Measurements from ENCODE around the gene CLSTN1.

Gene CLSTN1

DNA sequence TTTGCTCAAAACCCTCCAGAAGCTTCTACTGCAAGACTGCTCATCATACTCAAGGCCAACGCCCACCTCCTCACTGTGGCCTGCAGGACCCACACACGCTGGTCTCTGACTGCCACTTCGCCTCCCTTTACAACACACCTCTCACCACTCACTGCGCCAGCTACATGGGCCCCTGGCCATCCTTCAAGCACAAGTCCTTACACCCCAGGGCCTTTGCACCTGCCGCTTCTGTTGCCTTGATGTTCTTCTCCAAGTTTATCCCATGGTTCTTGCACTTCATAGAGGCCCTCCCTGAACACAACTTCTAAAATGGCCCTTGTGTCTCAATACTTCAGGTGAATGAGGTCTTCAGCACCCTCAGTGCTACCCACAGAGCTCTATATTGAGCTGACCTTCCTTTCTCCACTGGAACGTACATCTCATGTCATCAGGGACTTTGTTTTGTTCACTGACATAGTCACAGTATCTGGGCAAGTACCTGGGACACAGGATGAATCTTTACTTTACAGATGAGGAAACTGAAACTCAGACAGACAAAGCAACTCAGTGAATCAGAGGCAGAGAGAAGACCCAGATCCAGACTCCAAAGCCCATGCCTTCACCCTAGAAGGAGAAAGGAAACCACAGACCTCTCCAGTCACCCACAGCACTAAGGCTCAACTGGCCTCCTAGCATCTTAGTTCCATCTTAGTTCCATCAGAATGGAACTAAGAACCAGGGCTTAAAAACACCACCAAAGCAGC is 34.7 kb upstream of the CLSTN1 start:
- H3K27ac ChIP-seq = no peak overlapping the region
- TF ChIP-seq CTCF (IDR thresholded peaks at IDR 0.05) = no peak
- peaks cover 24% of the 10 kb centered on the region for H3K36me3 ChIP-seq
- H3K27me3 ChIP-seq = no peaks in the 10 kb centered on the region
- H3K4me3 ChIP-seq (ENCODE audit: low read depth in 1 of 2, low read length in 1 of 2) = no peak overlapping the region
- no peaks in the 10 kb centered on the region for H3K9me3 ChIP-seq
- no peaks in the 10 kb centered on the region for H3K4me1 ChIP-seq (ENCODE audit: control insufficient read depth in 1 of 2, insufficient read depth in 1 of 2, low read depth in 1 of 2, low read length in 1 of 2)

DNA sequence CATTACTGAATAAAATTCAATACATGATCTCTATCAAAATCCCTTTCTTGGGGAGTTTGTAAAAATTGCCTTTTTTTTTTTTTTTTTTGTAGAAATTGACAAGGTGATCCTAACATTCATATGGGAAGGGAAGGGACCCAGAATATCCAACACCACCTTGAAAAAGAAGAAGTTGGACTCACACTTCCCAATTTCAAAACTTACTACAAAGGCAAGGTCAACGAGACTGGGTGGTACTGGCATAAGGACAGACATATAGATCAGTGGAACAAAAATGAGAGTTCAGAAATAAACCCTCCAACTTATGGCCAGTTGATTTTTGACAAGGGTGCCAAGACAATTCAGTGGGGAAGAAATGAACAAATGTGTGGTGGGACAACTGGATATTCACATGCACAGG is 31.4 kb upstream of the CLSTN1 start:
- Histone ChIP-seq H3K4me1 (ENCODE audit: control insufficient read depth in 1 of 2, insufficient read depth in 1 of 2, low read depth in 1 of 2, low read length in 1 of 2) (peaks cover 7 to 17% of the 10 kb centered on the region in 2 experiments), H3K9me3 (no peaks in the 10 kb centered on the region), H3K4me3 (ENCODE audit: low read depth in 1 of 2, low read length in 1 of 2) (no peak overlapping the region), H3K27me3 (peaks cover 9% of the 10 kb centered on the region), H3K36me3 (peaks cover 11% of the 10 kb centered on the region), H3K27ac (no peak overlapping the region)
- no peak for TF ChIP-seq CTCF (IDR thresholded peaks at IDR 0.05)

DNA sequence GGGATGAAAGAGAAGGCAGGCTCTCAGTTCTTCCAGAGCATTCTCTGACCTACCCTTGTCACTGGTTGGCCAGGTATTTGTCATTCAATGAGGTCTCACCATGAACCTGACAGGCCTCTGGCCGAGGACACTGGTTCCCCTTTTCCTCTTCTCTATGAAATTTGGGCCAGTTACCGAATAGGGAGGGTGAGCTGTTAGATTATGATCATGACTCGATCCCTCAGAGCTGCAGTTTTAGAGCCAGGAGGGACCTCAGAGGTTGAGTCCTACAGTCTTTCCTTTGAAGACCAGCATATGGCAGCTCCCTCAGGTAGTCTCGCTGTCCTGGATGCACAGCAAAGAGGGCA is 29.5 kb upstream of the CLSTN1 start:
- peaks cover 9% of the 10 kb centered on the region for H3K27me3 ChIP-seq
- H3K36me3 ChIP-seq = peaks cover 18% of the 10 kb centered on the region
- no peak for TF ChIP-seq CTCF (IDR thresholded peaks at IDR 0.05)
- H3K4me1 ChIP-seq (ENCODE audit: control insufficient read depth in 1 of 2, insufficient read depth in 1 of 2, low read depth in 1 of 2, low read length in 1 of 2) = peaks cover 7 to 17% of the 10 kb centered on the region in 2 experiments
- no peaks in the 10 kb centered on the region for H3K9me3 ChIP-seq
- no peak overlapping the region for H3K4me3 ChIP-seq (ENCODE audit: low read depth in 1 of 2, low read length in 1 of 2)
- no peak overlapping the region for H3K27ac ChIP-seq

DNA sequence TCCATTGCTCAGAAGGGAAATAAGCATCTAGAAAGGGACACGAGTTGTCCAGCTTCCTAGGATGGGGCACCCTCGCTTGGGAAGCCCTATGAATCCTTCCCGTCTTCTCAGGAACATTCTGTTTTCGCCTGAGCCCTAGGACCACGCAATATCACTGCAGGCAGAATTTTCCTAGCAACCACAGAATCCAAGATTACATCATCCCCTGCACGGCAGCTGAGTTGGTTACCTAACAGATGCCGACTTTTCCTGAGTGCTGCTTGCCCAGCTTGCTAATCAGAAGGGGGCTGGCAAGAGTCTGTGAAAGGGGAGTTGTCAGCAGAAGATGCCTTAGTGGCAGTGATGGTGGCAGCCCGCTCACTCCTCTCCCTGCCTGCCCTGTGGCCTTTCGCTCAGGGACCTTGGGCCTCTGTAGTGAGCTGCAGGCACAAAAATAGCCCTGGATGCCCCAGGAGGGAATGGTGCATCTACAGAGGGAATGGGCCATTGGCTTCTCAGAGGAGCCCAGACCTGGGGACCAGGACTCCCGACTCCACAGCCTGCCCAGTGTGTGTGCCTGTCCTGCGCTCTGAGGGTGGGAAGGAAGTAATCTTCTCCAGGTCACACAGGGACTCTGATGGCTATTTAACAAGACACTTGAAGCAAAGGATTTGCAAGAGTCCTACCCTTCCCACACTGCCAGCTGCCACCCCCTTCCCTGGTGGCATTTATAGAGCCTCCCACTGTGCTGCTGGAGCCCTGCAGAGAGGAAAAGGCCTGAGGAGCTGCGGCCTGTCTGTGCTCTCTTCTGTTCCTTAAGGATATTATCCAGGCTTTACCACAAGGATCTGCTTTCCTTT is 28.9 kb upstream of the CLSTN1 start:
- Histone ChIP-seq H3K4me3 (ENCODE audit: low read depth in 1 of 2, low read length in 1 of 2) (no peak overlapping the region), H3K36me3 (peaks cover 12% of the 10 kb centered on the region), H3K9me3 (no peaks in the 10 kb centered on the region), H3K4me1 (ENCODE audit: control insufficient read depth in 1 of 2, insufficient read depth in 1 of 2, low read depth in 1 of 2, low read length in 1 of 2) (peaks cover 7 to 17% of the 10 kb centered on the region in 2 experiments), H3K27me3 (peaks cover 9% of the 10 kb centered on the region), H3K27ac (no peak overlapping the region)
- TF ChIP-seq CTCF (IDR thresholded peaks at IDR 0.05) = no peak

DNA sequence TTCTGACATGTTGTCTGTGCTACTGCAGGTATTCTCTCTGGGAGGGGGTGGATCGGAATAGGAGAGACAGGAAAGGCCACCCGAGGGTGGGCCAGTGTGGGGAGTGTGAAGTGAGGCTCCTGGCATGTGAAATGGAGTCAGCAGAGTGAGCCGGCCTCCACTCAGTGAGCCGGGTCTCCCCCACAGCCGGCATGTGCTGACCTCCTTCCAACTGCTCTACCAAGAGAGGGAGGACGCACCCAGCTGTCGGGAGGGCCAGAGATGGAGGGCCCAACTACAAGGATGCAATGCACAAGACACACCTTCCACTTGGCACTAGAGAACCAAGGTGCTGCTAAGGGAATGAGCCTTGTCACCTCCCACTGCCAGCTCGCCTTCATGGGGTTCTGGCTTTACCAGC is 28.2 kb upstream of the CLSTN1 start:
- H3K36me3 ChIP-seq = peaks cover 10% of the 10 kb centered on the region
- no peak overlapping the region for H3K27ac ChIP-seq
- no peaks in the 10 kb centered on the region for H3K9me3 ChIP-seq
- no peak overlapping the region for H3K4me3 ChIP-seq (ENCODE audit: low read depth in 1 of 2, low read length in 1 of 2)
- H3K27me3 ChIP-seq = peaks cover 9% of the 10 kb centered on the region
- TF ChIP-seq CTCF (IDR thresholded peaks at IDR 0.05) = no peak
- H3K4me1 ChIP-seq (ENCODE audit: control insufficient read depth in 1 of 2, insufficient read depth in 1 of 2, low read depth in 1 of 2, low read length in 1 of 2) = peaks cover 7 to 17% of the 10 kb centered on the region in 2 experiments
